NCI-H2171 (cell line): Measurements from ENCODE around the gene HTR6.

ENCODE experiments used
- DNase-seq: peaks from one replicate; lab custom pipeline; 2025; lab: John Stamatoyannopoulos, UW

The HTR6 gene

GRCh38 chr1:19688041-19688842 lies 23.6 kb downstream of the HTR6 start:
- DNase-seq, result no peak

- no peak for DNase-seq
Measured at GRCh38 chr1:19689085-19689757, 24.5 kb downstream of the HTR6 start.

GRCh38 chr1:19689856-19690255 lies 25.2 kb downstream of the HTR6 start:
- DNase-seq, result no peak

- DNase-seq, result no peak
Measured at GRCh38 chr1:19690342-19690741, 25.7 kb downstream of the HTR6 start.

GRCh38 chr1:19694298-19694697 lies 29.6 kb downstream of the HTR6 start:
- no peak for DNase-seq

GRCh38 chr1:19695772-19696171 lies 31.1 kb downstream of the HTR6 start:
- DNase-seq, result no peak

- no peak for DNase-seq
Measured at GRCh38 chr1:19696820-19697219, 32.1 kb downstream of the HTR6 start.

GRCh38 chr1:19698181-19698580 lies 33.5 kb downstream of the HTR6 start:
- no peak for DNase-seq

GRCh38 chr1:19700079-19700777 lies 35.6 kb downstream of the HTR6 start:
- DNase-seq, result no peak

- no peak for DNase-seq
Measured at GRCh38 chr1:19703280-19703679, 38.6 kb downstream of the HTR6 start.

GRCh38 chr1:19704247-19705113 lies 39.8 kb downstream of the HTR6 start:
- peak; percentile 49 for DNase-seq

GRCh38 chr1:19705464-19705863 lies 40.8 kb downstream of the HTR6 start:
- no peak for DNase-seq

GRCh38 chr1:19706136-19706535 lies 41.5 kb downstream of the HTR6 start:
- DNase-seq, result no peak

- DNase-seq, result no peak
Measured at GRCh38 chr1:19708567-19709110, 44.0 kb downstream of the HTR6 start.

GRCh38 chr1:19709260-19709793 lies 44.7 kb downstream of the HTR6 start:
- no peak for DNase-seq

- DNase-seq, result no peak
Measured at GRCh38 chr1:19710825-19711611, 46.3 kb downstream of the HTR6 start.

GRCh38 chr1:19712928-19713327 lies 48.3 kb downstream of the HTR6 start:
- DNase-seq, result no peak

- peak; percentile 91 for DNase-seq
Measured at GRCh38 chr1:19715334-19716203, 50.9 kb downstream of the HTR6 start.

- DNase-seq, result no peak
Measured at GRCh38 chr1:19717467-19717866, 52.8 kb downstream of the HTR6 start.

- DNase-seq, result no peak
Measured at GRCh38 chr1:19720174-19720573, 55.5 kb downstream of the HTR6 start.
